SKM-1 treated with dmso at 0.1 percent for 144 hours (cell line): Measurements from ENCODE around the gene FHL2.

Source experiments
- DNase-seq: peaks from one replicate; lab custom pipeline; 2025; ENCODE audit not compliant: unreplicated experiment; lab: John Stamatoyannopoulos, UW

The FHL2 gene

GRCh38 chr2:105321875-105322646, 76.8 kb downstream of the FHL2 start:
- no peak for DNase-seq

DNA sequence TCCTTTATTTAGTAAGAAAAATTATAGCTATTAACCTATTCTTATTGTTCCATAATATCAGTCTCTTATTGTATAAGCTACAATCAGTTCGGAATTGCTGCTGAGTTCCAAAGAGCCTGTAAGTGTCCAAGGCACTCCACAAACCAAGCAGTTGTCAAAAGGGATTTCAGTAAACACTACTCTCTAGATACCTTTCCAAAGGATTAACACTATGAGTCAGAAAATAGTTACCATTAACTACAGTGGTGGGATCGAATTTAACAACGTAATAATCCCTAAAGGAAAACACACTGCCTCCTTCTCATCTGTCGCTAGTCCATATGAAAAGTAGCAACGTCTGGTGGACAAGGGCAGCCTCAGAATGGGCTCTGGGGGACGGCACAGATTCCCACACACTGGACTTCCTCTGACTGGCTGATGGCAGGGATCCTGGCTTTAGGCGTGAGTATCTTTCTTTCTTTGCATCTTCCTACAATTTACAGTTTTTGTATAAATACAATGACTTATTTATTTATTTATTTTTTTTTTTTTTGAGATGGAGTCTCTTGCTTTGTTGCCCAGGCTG, 78.1 kb downstream of the FHL2 start:
- DNase-seq = no peak

GRCh38 chr2:105317937-105318336, 80.9 kb downstream of the FHL2 start:
- DNase-seq = no peak

DNA sequence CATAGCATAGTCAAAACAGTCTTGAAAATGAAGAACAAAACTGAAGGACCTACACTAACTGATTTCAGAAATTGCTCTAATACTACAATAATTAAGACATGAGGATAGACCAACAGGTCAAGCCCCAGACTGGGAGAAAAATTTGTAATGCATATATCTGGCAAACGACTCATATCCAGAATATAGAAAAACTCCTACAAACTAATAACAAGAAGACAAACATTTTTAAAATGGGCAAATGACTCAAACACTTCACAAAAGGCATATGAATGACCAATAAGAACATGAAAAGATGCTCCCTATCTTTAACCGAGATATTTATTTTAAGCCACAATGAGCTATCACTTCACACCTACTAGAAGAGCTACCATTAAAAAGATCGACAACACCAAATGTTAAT, 83.5 kb downstream of the FHL2 start:
- DNase-seq = no peak

DNA sequence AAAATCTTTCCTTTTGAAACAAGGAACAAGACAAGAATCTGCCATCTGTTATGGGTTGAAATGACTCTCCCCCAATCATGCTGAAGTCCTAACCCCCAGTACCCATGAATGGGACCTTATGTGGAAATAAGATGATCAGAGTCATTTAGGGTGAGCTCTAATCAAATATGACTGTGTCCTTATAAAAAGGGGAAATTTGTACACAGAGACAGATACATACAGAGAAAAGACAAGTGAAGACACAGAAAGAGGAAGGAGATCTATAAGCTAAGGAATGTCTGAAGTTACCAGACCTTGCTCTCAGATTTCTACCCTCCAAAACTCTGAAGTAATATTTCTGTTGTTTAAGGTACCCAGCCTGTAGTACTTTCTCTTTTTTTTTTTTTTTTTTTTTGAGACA, 85.0 kb downstream of the FHL2 start:
- peak; percentile 62 for DNase-seq
